AG09319 (cell line): Measurements from ENCODE around the gene DTWD2.

Experiments used
- DNase-seq: peaks from one replicate; pipeline ENCODE4 v3.0.0-alpha.2; 2010; ENCODE audit warnings: low read depth; ENCODE audit errors: extremely low read depth
- TF ChIP-seq, protein P1 (sequence below): IDR thresholded peaks from 2 replicates; pipeline ENCODE4 v1.5.1; 2011; ENCODE audit warnings: low read depth, mild to moderate bottlenecking, inconsistent platforms, low read length, moderate library complexity

DTWD2 gene

DNA sequence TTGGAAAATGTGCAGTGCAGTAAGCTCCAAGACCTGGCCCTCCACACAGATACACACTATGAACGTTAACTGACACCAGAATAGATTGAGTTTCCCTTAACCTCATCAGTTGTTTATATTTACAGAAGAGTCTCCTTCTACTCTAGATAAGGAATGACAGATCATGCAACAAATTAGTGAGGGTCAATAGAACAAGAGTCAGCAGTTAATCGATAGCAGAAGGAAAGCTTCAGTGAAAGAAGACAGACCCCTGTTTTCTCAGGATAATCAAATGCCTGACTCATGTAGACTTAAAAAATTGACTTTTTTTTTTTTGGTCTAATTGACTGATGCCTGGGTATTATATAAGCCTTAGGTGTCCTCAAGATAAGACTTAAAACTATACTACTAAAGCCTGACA is 179.9 kb downstream of the DTWD2 start:
- TF ChIP-seq, protein P1, sequence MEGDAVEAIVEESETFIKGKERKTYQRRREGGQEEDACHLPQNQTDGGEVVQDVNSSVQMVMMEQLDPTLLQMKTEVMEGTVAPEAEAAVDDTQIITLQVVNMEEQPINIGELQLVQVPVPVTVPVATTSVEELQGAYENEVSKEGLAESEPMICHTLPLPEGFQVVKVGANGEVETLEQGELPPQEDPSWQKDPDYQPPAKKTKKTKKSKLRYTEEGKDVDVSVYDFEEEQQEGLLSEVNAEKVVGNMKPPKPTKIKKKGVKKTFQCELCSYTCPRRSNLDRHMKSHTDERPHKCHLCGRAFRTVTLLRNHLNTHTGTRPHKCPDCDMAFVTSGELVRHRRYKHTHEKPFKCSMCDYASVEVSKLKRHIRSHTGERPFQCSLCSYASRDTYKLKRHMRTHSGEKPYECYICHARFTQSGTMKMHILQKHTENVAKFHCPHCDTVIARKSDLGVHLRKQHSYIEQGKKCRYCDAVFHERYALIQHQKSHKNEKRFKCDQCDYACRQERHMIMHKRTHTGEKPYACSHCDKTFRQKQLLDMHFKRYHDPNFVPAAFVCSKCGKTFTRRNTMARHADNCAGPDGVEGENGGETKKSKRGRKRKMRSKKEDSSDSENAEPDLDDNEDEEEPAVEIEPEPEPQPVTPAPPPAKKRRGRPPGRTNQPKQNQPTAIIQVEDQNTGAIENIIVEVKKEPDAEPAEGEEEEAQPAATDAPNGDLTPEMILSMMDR, result no peak
- DNase-seq, result no peak

DNA sequence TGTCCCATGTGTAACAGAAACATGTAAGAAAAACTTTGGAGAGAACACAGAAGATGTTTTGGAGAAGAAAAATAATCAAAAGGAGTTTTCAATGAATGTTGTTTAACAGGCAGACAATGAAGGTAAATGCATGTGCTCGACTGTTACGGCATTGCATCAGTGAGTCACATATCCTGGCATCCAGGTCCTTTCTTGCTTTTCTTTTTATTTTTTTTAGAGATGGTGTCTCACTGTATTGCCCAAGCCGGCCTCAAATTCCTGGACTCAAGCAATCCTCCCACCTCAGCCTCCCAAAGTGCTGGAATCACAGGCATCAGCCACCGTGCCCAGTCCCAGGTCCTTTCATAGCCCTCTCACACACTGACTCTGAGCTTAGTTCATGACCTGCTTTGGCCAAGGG is 181.8 kb downstream of the DTWD2 start:
- TF ChIP-seq, protein P1, result no peak
- DNase-seq, result no peak

DNA sequence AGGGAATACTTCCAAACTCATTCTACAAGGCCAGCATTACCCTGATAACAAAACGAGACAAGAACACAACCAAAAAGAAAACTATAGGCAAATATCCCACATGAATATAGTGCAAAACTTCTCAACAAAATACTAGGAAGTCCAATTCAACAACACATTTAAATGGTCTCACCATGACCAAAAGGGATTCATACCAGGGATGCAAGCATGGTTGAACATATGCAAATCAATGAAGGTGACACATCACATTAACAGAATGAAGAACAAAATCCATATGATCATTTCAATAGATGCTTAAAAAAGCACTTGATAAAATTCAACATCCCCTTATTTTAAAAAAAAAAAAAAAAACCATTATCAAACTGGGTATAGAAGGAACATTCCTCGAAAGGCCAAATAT is 186.0 kb downstream of the DTWD2 start:
- TF ChIP-seq, protein P1, result no peak
- DNase-seq, result no peak

DNA sequence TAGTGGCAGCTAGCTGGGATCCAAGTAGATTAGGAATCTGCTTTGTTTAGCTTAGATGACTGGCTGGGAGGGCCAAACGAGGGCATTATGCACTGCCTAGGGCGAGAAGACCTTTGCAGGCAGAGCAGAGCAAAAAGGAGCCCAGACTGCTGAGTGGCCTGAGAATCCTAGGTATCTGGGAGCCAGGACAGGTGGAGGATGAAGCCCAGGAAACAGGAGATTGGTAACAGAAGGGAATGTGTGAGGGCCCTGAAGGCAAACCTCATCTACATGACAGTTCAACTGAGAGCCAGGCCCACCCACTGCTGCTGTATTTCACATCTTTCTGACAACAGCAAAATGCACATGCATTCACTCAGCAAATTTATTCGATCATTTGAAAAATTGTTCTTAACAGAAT is 192.3 kb downstream of the DTWD2 start:
- DNase-seq, result no peak
- TF ChIP-seq, protein P1, result no peak

DNA sequence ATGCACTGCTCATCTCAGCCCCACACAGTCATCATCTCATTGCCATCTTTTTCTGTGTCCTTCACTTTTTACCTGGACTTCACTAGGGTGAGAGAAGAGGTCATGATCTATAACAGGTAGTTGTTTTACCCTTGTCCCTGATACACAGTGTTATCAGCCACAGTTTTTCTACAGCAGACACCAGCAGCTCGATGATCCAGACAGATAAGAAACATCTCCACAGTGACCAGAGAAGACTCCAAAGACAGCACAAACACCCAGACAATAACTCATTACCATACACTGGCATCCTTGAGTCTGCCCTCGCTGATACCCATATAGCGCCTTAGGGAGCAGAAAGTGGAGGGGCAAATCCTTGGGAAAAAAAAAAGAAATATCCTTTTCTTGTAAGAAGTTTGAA is 194.1 kb downstream of the DTWD2 start:
- TF ChIP-seq, protein P1, result no peak
- DNase-seq, result no peak

DNA sequence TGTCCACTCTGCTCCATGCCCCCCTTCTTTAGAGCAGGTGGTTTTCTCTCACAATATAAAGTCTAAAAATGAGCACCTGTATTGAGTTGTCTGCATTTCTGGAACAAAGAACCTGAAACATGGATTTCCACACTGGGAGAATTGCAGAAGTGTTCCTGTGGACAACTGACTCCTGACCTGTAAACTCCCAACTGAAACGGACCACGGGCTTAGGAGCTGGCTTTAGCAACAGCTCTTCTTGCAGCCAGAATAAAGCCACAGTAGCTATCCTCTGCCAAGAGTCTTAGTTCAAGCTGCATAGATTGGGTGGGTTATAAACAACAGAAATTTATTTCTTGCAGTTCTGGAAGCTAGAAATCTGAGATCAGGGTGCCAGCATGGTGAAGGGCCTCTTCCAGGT is 194.7 kb downstream of the DTWD2 start:
- DNase-seq, result no peak
- TF ChIP-seq, protein P1, result no peak

DNA sequence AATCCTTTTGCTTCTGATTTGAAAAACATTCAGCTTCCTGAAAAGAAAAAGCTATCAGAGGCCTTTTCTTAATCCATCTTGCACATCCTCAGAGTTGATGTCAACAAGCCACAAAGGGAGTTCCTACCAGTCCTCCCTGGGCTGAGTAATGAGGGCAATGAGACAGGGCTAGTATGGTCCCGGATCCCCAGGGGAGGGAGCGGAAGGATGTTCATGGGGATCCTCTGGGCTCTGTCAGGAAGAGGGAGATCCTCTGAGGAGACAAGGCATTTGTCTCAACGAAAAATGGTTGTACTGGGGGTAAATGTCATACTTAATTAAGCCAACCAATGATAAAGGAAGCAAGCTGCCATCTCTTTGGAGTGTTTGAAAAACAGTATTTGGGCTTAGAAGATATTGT is 195.3 kb downstream of the DTWD2 start:
- no peak for DNase-seq

More for the DNA sequence above, 195.3 kb downstream of the DTWD2 start:
- TF ChIP-seq, protein P1, result no peak
